Activated T-cell treated with anti-CD3 and anti-CD28 coated beads, Interleukin-2, amount 50 U/mL, for 4 hours (primary cell): ENCODE results near the gene SOD1. TPM values are rescaled to one million over a fixed set of nuclear protein-coding genes. Genes with fewer than 3 reads are reported as not detected.
A peak's percentile ranks its signal among the peaks of the same experiment; 100 is the strongest.

ENCODE experiments used
- ATAC-seq, 2 donors: fragments of 200-7000 bp; cut with Tn5 transposase; one replicate each; pipeline ENCODE4 v1.10.0; 2021
- DNase-seq: peaks from one replicate; pipeline ENCODE4 v3.0.0-alpha.2; 2020
- H3K27me3 Mint-ChIP-seq: one replicate; pipeline ENCODE4 v1.8.0; 2021; ENCODE audit warnings: low read depth, mixed read lengths
- H3K36me3 Mint-ChIP-seq: one replicate; pipeline ENCODE4 v1.8.0; 2022; ENCODE audit warnings: mixed read lengths; ENCODE audit not compliant: insufficient read depth
- H3K4me1 Mint-ChIP-seq: one replicate; pipeline ENCODE4 v1.8.0; 2021; ENCODE audit warnings: low read depth, mixed read lengths
- H3K4me3 Mint-ChIP-seq: one replicate; pipeline ENCODE4 v1.8.0; 2021; ENCODE audit warnings: mild to moderate bottlenecking, moderate library complexity, mixed read lengths
- H3K9me3 Mint-ChIP-seq: one replicate; pipeline ENCODE4 v1.8.0; 2021; ENCODE audit warnings: mixed read lengths
- total RNA-seq, 3 donors: library from RNA; stranded (reverse); gene quantifications; one replicate each; pipeline ENCODE4 v1.2.1, GENCODE V29; 2021

SOD1 gene
- total RNA-seq, 3 donors from 2014 or later: 284 to 308 (median 295) TPM

- Mint-ChIP-seq H3K9me3 (no peaks in the 10 kb centered on the region), H3K4me3 (no peak overlapping the region), H3K36me3 (no peaks in the 10 kb centered on the region), H3K27me3 (no peaks in the 10 kb centered on the region), H3K4me1 (peaks cover 88% of the 10 kb centered on the region)
- ATAC-seq: no peak
- no peak for DNase-seq
Measured at GRCh38 chr21:31713115-31713514, 53.6 kb downstream of the SOD1 start.

GRCh38 chr21:31713973-31714740, 54.7 kb downstream of the SOD1 start:
- ATAC-seq (peak; percentile 86 to 90), DNase-seq (no peak)
- H3K4me1 Mint-ChIP-seq: peaks cover 90% of the 10 kb centered on the region
- H3K27me3 Mint-ChIP-seq: no peaks in the 10 kb centered on the region
- H3K9me3 Mint-ChIP-seq: no peaks in the 10 kb centered on the region
- no peaks in the 10 kb centered on the region for H3K36me3 Mint-ChIP-seq
- H3K4me3 Mint-ChIP-seq: no peak overlapping the region

- Mint-ChIP-seq H3K4me3 (no peak overlapping the region), H3K36me3 (peaks cover 2% of the 10 kb centered on the region), H3K9me3 (no peaks in the 10 kb centered on the region), H3K27me3 (no peaks in the 10 kb centered on the region), H3K4me1 (peaks cover 86% of the 10 kb centered on the region)
- DNase-seq (no peak), ATAC-seq (peak in 1 of 2 donors; percentile 2)
Measured at GRCh38 chr21:31714741-31715365, 55.4 kb downstream of the SOD1 start.

GRCh38 chr21:31716106-31716505, 56.6 kb downstream of the SOD1 start:
- Mint-ChIP-seq H3K36me3 (peaks cover 4% of the 10 kb centered on the region), H3K4me1 (peaks cover 87% of the 10 kb centered on the region), H3K27me3 (no peaks in the 10 kb centered on the region), H3K4me3 (no peak overlapping the region), H3K9me3 (no peaks in the 10 kb centered on the region)
- DNase-seq (no peak), ATAC-seq (no peak)

Other genes with a start within 250 kb of the SOD1 start
- 10 to 100 TPM; 56.9 to 60.1 (median 59.7) TPM for gene SCAF4, start 72.4 kb downstream of the SOD1 start, total RNA-seq
- under 1 TPM; 0.05 to 0.61 (median 0.05) TPM for gene HUNK, start 213.3 kb downstream of the SOD1 start, total RNA-seq